Activated naive CD4-positive, alpha-beta T cell treated with anti-CD3 and anti-CD28 coated beads, Interleukin-2, amount 50 U/mL, for 72 hours (primary cell): ENCODE data around the gene NAP1L4. TPM values are rescaled to one million over a fixed set of nuclear protein-coding genes. Genes with fewer than 3 reads are reported as not detected.

Source experiments
- ATAC-seq, 2 donors: fragments of 150-1000 bp; cut with Tn5 transposase; 2 replicates each; pipeline ENCODE4 v1.10.0; 2021; ENCODE audit warnings: mild to moderate bottlenecking in 2 of 2, moderate library complexity in 2 of 2
- DNase-seq, 2 donors: peaks; one replicate each; pipeline ENCODE4 v3.0.0; 2021 to 2022; ENCODE audit warnings: low spot score in 2 of 2
- H3K27ac Mint-ChIP-seq, 2 donors: one replicate each; pipeline ENCODE4 v1.8.0; 2022; ENCODE audit warnings: mild to moderate bottlenecking in 2 of 2, mixed read lengths in 2 of 2
- H3K36me3 Mint-ChIP-seq, 2 donors: one replicate each; pipeline ENCODE4 v1.8.0; 2022; ENCODE audit warnings: mixed read lengths in 2 of 2
- H3K9me3 Mint-ChIP-seq, 2 donors: one replicate each; pipeline ENCODE4 v1.8.0; 2022; ENCODE audit warnings: mixed read lengths in 2 of 2
- total RNA-seq, 2 donors: library from RNA; stranded (reverse); gene quantifications; one replicate each; pipeline ENCODE4 v1.2.3, GENCODE V29; 2022

The NAP1L4 gene
- total RNA-seq, 2 donors from 2014 or later, result 287 to 318 TPM

GRCh38 chr11:2955906-2956476 lies 36.1 kb downstream of the NAP1L4 start:
- DNase-seq (no peak), ATAC-seq (no peak)
- Mint-ChIP-seq H3K9me3 (no peaks in the 10 kb centered on the region), H3K27ac (peak overlapping the region in 1 of 2 donors; percentile 75), H3K36me3 (peaks cover 17 to 21% of the 10 kb centered on the region in 2 donors)

- Mint-ChIP-seq H3K36me3 (peaks cover 20 to 23% of the 10 kb centered on the region in 2 donors), H3K9me3 (no peaks in the 10 kb centered on the region), H3K27ac (no peak overlapping the region)
- no peak for DNase-seq
- ATAC-seq, result no peak
These were observed 37.9 kb downstream of the NAP1L4 start for GRCh38 chr11:2954263-2954662.

GRCh38 chr11:2952290-2952689 lies 39.8 kb downstream of the NAP1L4 start:
- H3K36me3 Mint-ChIP-seq, result peaks cover 16 to 23% of the 10 kb centered on the region in 2 donors
- H3K27ac Mint-ChIP-seq, result peak overlapping the region in 1 of 2 donors; percentile 86

GRCh38 chr11:2951231-2952110 lies 40.7 kb downstream of the NAP1L4 start:
- Mint-ChIP-seq H3K9me3 (no peaks in the 10 kb centered on the region), H3K36me3 (peaks cover 14 to 17% of the 10 kb centered on the region in 2 donors), H3K27ac (peak overlapping the region; percentile 54 to 76)
- DNase-seq, result no peak
- no peak for ATAC-seq

More at GRCh38 chr11:2952290-2952689, 39.8 kb downstream of the NAP1L4 start:
- H3K9me3 Mint-ChIP-seq, result no peaks in the 10 kb centered on the region
- DNase-seq, result no peak
- peak in 1 of 2 donors; percentile 11 for ATAC-seq

- peak overlapping the region in 1 of 2 donors; percentile 54 for H3K27ac Mint-ChIP-seq
- H3K36me3 Mint-ChIP-seq, result peaks cover 12 to 17% of the 10 kb centered on the region in 2 donors
- ATAC-seq (no peak), DNase-seq (no peak)
- no peaks in the 10 kb centered on the region for H3K9me3 Mint-ChIP-seq
These were observed 41.3 kb downstream of the NAP1L4 start for GRCh38 chr11:2950825-2951224.

GRCh38 chr11:2949920-2950319 lies 42.2 kb downstream of the NAP1L4 start:
- Mint-ChIP-seq H3K27ac (peak overlapping the region in 1 of 2 donors; percentile 81), H3K9me3 (no peaks in the 10 kb centered on the region), H3K36me3 (peaks cover 12 to 22% of the 10 kb centered on the region in 2 donors)
- no peak for ATAC-seq
- no peak for DNase-seq

GRCh38 chr11:2947744-2948143 lies 44.4 kb downstream of the NAP1L4 start:
- Mint-ChIP-seq H3K36me3 (peaks cover 12 to 25% of the 10 kb centered on the region in 2 donors), H3K9me3 (no peaks in the 10 kb centered on the region), H3K27ac (peak overlapping the region; percentile 7 to 69)
- DNase-seq (no peak), ATAC-seq (no peak)

GRCh38 chr11:2945757-2946287 lies 46.3 kb downstream of the NAP1L4 start:
- Mint-ChIP-seq H3K9me3 (no peaks in the 10 kb centered on the region), H3K36me3 (peaks cover 8 to 14% of the 10 kb centered on the region in 2 donors), H3K27ac (peak overlapping the region; percentile 63 to 80)
- ATAC-seq (peak in 1 of 2 donors; percentile 14), DNase-seq (no peak)

- DNase-seq, result peak; percentile 60 to 65
- ATAC-seq, result peak; percentile 43 to 47
- peak overlapping the region in 1 of 2 donors; percentile 80 for H3K27ac Mint-ChIP-seq
- H3K36me3 Mint-ChIP-seq, result peaks cover 5 to 12% of the 10 kb centered on the region in 2 donors
- no peaks in the 10 kb centered on the region for H3K9me3 Mint-ChIP-seq
These were observed 46.9 kb downstream of the NAP1L4 start for GRCh38 chr11:2945031-2945756.

- H3K36me3 Mint-ChIP-seq, result peaks cover 4 to 13% of the 10 kb centered on the region in 2 donors
- peaks cover 0 to 5% of the 10 kb centered on the region in 2 donors for H3K9me3 Mint-ChIP-seq
- ATAC-seq (no peak), DNase-seq (peak in 1 of 2 donors; percentile 52)
- H3K27ac Mint-ChIP-seq, result peak overlapping the region in 1 of 2 donors; percentile 72
These were observed 47.6 kb downstream of the NAP1L4 start for GRCh38 chr11:2944530-2944929.

GRCh38 chr11:2943711-2944118 lies 48.4 kb downstream of the NAP1L4 start:
- Mint-ChIP-seq H3K9me3 (peaks cover 5 to 10% of the 10 kb centered on the region in 2 donors), H3K36me3 (peaks cover 12 to 21% of the 10 kb centered on the region in 2 donors), H3K27ac (peak overlapping the region; percentile 50 to 72)
- DNase-seq, result peak in 1 of 2 donors; percentile 56
- peak in 1 of 2 donors; percentile 3 for ATAC-seq

- Mint-ChIP-seq H3K9me3 (peaks cover 11 to 16% of the 10 kb centered on the region in 2 donors), H3K36me3 (peaks cover 18 to 27% of the 10 kb centered on the region in 2 donors), H3K27ac (peak overlapping the region; percentile 50 to 72)
- DNase-seq (peak in 1 of 2 donors; percentile 54), ATAC-seq (peak in 1 of 2 donors; percentile 1)
These were observed 49.0 kb downstream of the NAP1L4 start for GRCh38 chr11:2942872-2943710.

GRCh38 chr11:2942447-2942846 lies 49.7 kb downstream of the NAP1L4 start:
- H3K27ac Mint-ChIP-seq, result peak overlapping the region in 1 of 2 donors; percentile 84
- ATAC-seq (no peak), DNase-seq (peak in 1 of 2 donors; percentile 54)
- peaks cover 25 to 33% of the 10 kb centered on the region in 2 donors for H3K36me3 Mint-ChIP-seq
- H3K9me3 Mint-ChIP-seq, result peaks cover 17 to 22% of the 10 kb centered on the region in 2 donors

GRCh38 chr11:2940921-2941821 lies 51.0 kb downstream of the NAP1L4 start:
- H3K9me3 Mint-ChIP-seq, result peaks cover 20 to 28% of the 10 kb centered on the region in 2 donors
- DNase-seq (peak in 1 of 2 donors; percentile 59), ATAC-seq (peak; percentile 7 to 23)
- peaks cover 30 to 37% of the 10 kb centered on the region in 2 donors for H3K36me3 Mint-ChIP-seq
- peak overlapping the region; percentile 22 to 84 for H3K27ac Mint-ChIP-seq
